GM19238 (cell line): Measurements from ENCODE around the gene GALNT16.
A peak's percentile ranks its signal among the peaks of the same experiment; 100 is the strongest.
"Not testable (repeated sequence)": the region's sequence is repeated elsewhere in the genome, so short reads cannot be mapped to it uniquely, and the experiment has no call there.

Experiments used
- DNase-seq: peaks from one replicate; pipeline ENCODE4 v3.0.0; 2011; ENCODE audit warnings: low spot score; ENCODE audit not compliant: insufficient read length

Gene GALNT16

GRCh38 chr14:69363055-69363454 is 103.1 kb downstream of the GALNT16 start:
- DNase-seq: no peak

- no peak for DNase-seq
These were observed 104.0 kb downstream of the GALNT16 start for GRCh38 chr14:69363964-69364363.

GRCh38 chr14:69364378-69364777 is 104.4 kb downstream of the GALNT16 start:
- no peak for DNase-seq

GRCh38 chr14:69366069-69366468 is 106.1 kb downstream of the GALNT16 start:
- no peak for DNase-seq

GRCh38 chr14:69366761-69367160 is 106.8 kb downstream of the GALNT16 start:
- DNase-seq: no peak

- DNase-seq: no peak
These were observed 108.4 kb downstream of the GALNT16 start for GRCh38 chr14:69368381-69368780.

GRCh38 chr14:69370061-69370460 is 110.1 kb downstream of the GALNT16 start:
- no peak for DNase-seq

GRCh38 chr14:69372146-69372545 is 112.2 kb downstream of the GALNT16 start:
- no peak for DNase-seq

GRCh38 chr14:69373104-69373503 is 113.1 kb downstream of the GALNT16 start:
- no peak for DNase-seq

- no peak for DNase-seq
These were observed 114.3 kb downstream of the GALNT16 start for GRCh38 chr14:69374235-69374634.

- no peak for DNase-seq
These were observed 115.2 kb downstream of the GALNT16 start for GRCh38 chr14:69375182-69375581.

GRCh38 chr14:69375722-69376121 is 115.8 kb downstream of the GALNT16 start:
- DNase-seq: no peak

GRCh38 chr14:69376439-69376838 is 116.5 kb downstream of the GALNT16 start:
- DNase-seq: no peak

- no peak for DNase-seq
These were observed 118.3 kb downstream of the GALNT16 start for GRCh38 chr14:69378274-69378673.

- no peak for DNase-seq
These were observed 127.4 kb downstream of the GALNT16 start for GRCh38 chr14:69387311-69387710.

- DNase-seq: not testable (repeated sequence)
These were observed 131.4 kb downstream of the GALNT16 start for GRCh38 chr14:69391400-69391799.

- DNase-seq: no peak
These were observed 132.5 kb downstream of the GALNT16 start for GRCh38 chr14:69392481-69392880.

- no peak for DNase-seq
These were observed 136.0 kb downstream of the GALNT16 start for GRCh38 chr14:69395929-69396328.

GRCh38 chr14:69398053-69398817 is 138.3 kb downstream of the GALNT16 start, which contains the start of the genes ERH and SLC39A9:
TSS of gene ERH (minus strand) at chr14:69398299. CDS start at chr14:69398233, 66 bp downstream.
TSS of gene SLC39A9 (plus strand) at chr14:69398692. CDS start at chr14:69399370, 678 bp downstream.
- DNase-seq: peak; percentile 76

- DNase-seq: no peak
These were observed 138.9 kb downstream of the GALNT16 start for GRCh38 chr14:69398818-69399210.

GRCh38 chr14:69399750-69400149 is 139.8 kb downstream of the GALNT16 start:
- no peak for DNase-seq

GRCh38 chr14:69400154-69400553 is 140.2 kb downstream of the GALNT16 start:
- no peak for DNase-seq

- no peak for DNase-seq
These were observed 141.9 kb downstream of the GALNT16 start for GRCh38 chr14:69401841-69402240.
